HEK293T (cell line): Measurements from ENCODE around the gene MSGN1.

Source experiments
- FOXM1 ChIP-seq: fragments of 450-650 bp; IDR thresholded peaks from 2 replicates; pipeline ENCODE4 v1.6.1; 2017; ENCODE audit warnings: mild to moderate bottlenecking, borderline replicate concordance
- L3MBTL2 ChIP-seq: fragments of 450-650 bp; conservative IDR thresholded peaks from 2 replicates; pipeline ENCODE4 v1.6.1; 2016; ENCODE audit warnings: mild to moderate bottlenecking
- LEF1 ChIP-seq: fragments of 450-650 bp; IDR thresholded peaks from 2 replicates; pipeline ENCODE4 v1.6.1; 2017; ENCODE audit warnings: mild to moderate bottlenecking, borderline replicate concordance
- NFRKB ChIP-seq: fragments of 450-650 bp; IDR thresholded peaks from 2 replicates; pipeline ENCODE4 v1.6.1; 2016; ENCODE audit warnings: mild to moderate bottlenecking, moderate library complexity

GRCh38 chr2:17827316-17827715, 11.1 kb downstream of the MSGN1 start:
- no peak for TF ChIP-seq FOXM1
- TF ChIP-seq NFRKB: no peak
- no peak for TF ChIP-seq L3MBTL2
- TF ChIP-seq LEF1: no peak
